ENCODE data around the gene SERPINB1. TPM values are rescaled to one million over a fixed set of nuclear protein-coding genes. Genes with fewer than 3 reads are reported as not detected.

The SERPINB1 gene
- total and polyA plus RNA-seq, 9 of the 15 experiments (the other 6 are each of a cell fraction or from before 2014, with no cell fraction given): 33.9 to 108 (median 63.8) TPM

DNA sequence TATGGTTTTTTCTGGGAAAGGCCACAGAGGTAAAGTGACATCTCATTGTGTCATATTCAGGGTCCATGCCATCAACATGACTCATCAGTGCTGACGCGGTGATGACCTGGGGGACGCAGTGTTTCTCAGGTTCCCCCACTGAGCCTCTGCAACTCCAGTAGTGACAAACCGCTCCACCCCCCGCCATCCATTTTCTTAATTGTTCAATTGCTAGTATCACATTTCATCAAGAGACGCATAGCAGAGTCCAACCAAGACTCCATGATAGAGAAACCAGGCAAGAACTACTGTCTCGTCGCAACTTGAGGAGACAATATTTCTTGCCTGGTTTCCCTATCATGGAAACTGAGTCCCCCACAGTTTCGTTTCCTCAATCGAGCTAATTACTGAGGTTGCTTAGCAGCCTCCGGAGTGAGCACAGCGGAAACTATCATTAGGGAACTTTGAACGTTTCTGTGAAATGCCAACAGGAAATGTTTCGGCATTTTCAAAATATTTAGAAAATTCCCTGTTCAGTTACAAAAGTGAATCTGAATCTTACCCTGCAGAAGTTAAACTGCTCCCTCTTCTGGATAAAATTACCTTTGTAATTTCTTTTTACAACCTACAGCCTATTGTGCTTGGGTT lies 12.2 kb upstream of the SERPINB1 start (continued):
- TF ChIP-seq NBN (IDR thresholded peaks at IDR 0.05; ENCODE audit: low read depth) (peak; percentile 79), RBBP5 (IDR thresholded peaks at IDR 0.05; ENCODE audit: borderline replicate concordance, insufficient read depth, low read length, poor library complexity, severe bottlenecking) (no peak), MAFK (IDR thresholded peaks at IDR 0.05; ENCODE audit: low read length) (peak; percentile 60; the same call in 1 of the 2 replicates), ZNF445 (CRISPR knock-in tag; IDR thresholded peaks at IDR 0.05; ENCODE audit: low read depth) (peak; percentile 30; the same call in 1 of the 2 replicates), NFE2 (IDR thresholded peaks at IDR 0.05; ENCODE audit: low read depth) (peak; percentile 86), SAP30 (IDR thresholded peaks at IDR 0.05; ENCODE audit: borderline replicate concordance, insufficient read depth, low read depth, low read length, poor library complexity, severe bottlenecking) (no peak), GABPA (tag; conservative IDR thresholded peaks at IDR 0.05; ENCODE audit: low read depth) (0 out of 2 replicates have a peak, but pooled peaks have one; percentile 10), MCM5 (IDR thresholded peaks at IDR 0.05; ENCODE audit: low read depth) (no peak), ZNF146 (CRISPR knock-in tag; IDR thresholded peaks at IDR 0.05; ENCODE audit: unreplicated experiment) (no peak), SMARCA4 (IDR thresholded peaks at IDR 0.05) (peak; percentile 84), HINFP (tag; conservative IDR thresholded peaks at IDR 0.05; ENCODE audit: low read depth) (0 out of 2 replicates have a peak, but pooled peaks have one; percentile 48), ZC3H11A (IDR thresholded peaks at IDR 0.05; ENCODE audit: low read depth, low read length) (0 out of 2 replicates have a peak, but pooled peaks have one; percentile 49), BACH1 (tag; IDR thresholded peaks at IDR 0.05) (peak; percentile 71; the same call in 1 of the 2 replicates), ZNF592 (IDR thresholded peaks at IDR 0.05) (peak; percentile 96), CEBPG (CRISPR knock-in tag; IDR thresholded peaks at IDR 0.05) (peak; percentile 76), CEBPG (tag; conservative IDR thresholded peaks at IDR 0.05 in 1 of 2, IDR thresholded peaks at IDR 0.05 in 1 of 2) (peak in 1 of 2 experiments; percentile 37; a peak in 2 of 4 replicates)
- TF ChIP-seq, protein P1, sequence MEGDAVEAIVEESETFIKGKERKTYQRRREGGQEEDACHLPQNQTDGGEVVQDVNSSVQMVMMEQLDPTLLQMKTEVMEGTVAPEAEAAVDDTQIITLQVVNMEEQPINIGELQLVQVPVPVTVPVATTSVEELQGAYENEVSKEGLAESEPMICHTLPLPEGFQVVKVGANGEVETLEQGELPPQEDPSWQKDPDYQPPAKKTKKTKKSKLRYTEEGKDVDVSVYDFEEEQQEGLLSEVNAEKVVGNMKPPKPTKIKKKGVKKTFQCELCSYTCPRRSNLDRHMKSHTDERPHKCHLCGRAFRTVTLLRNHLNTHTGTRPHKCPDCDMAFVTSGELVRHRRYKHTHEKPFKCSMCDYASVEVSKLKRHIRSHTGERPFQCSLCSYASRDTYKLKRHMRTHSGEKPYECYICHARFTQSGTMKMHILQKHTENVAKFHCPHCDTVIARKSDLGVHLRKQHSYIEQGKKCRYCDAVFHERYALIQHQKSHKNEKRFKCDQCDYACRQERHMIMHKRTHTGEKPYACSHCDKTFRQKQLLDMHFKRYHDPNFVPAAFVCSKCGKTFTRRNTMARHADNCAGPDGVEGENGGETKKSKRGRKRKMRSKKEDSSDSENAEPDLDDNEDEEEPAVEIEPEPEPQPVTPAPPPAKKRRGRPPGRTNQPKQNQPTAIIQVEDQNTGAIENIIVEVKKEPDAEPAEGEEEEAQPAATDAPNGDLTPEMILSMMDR (IDR thresholded peaks at IDR 0.05 in 2 of 3, conservative IDR thresholded peaks at IDR 0.05 in 1 of 3; ENCODE audit: insufficient read depth in 2 of 3, low read depth in 1 of 3, low read length in 3 of 3): peak; percentile 19 to 57 (median 34); a peak in 5 of 6 replicates
- TF ChIP-seq, protein P2, sequence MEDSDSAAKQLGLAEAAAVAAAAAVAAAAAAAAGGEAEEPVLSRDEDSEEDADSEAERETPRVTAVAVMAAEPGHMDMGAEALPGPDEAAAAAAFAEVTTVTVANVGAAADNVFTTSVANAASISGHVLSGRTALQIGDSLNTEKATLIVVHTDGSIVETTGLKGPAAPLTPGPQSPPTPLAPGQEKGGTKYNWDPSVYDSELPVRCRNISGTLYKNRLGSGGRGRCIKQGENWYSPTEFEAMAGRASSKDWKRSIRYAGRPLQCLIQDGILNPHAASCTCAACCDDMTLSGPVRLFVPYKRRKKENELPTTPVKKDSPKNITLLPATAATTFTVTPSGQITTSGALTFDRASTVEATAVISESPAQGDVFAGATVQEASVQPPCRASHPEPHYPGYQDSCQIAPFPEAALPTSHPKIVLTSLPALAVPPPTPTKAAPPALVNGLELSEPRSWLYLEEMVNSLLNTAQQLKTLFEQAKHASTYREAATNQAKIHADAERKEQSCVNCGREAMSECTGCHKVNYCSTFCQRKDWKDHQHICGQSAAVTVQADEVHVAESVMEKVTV (CRISPR knock-in tag; IDR thresholded peaks at IDR 0.05): 0 out of 2 replicates have a peak, but pooled peaks have one; percentile 5
